Colonic mucosa (tissue), 4 donors: ENCODE measurements around the gene PPP2R5A. TPM values are rescaled to one million over a fixed set of nuclear protein-coding genes. Genes with fewer than 3 reads are reported as not detected.
A peak's percentile ranks its signal among the peaks of the same experiment; 100 is the strongest.

Experiments used
- DNase-seq: peaks from one replicate; pipeline ENCODE4 v3.0.0-alpha.2; 2020
- H3K27ac ChIP-seq: fragments of 200-600 bp; one replicate; pipeline ENCODE4 v1.8.0; 2021
- H3K27me3 ChIP-seq: fragments of 200-600 bp; one replicate; pipeline ENCODE4 v1.8.0; 2021
- H3K36me3 ChIP-seq: fragments of 200-600 bp; one replicate; pipeline ENCODE4 v1.8.0; 2021
- H3K4me1 ChIP-seq: fragments of 200-600 bp; one replicate; pipeline ENCODE4 v1.8.0; 2021; ENCODE audit warnings: mild to moderate bottlenecking
- H3K4me3 ChIP-seq: fragments of 200-600 bp; one replicate; pipeline ENCODE4 v1.8.0; 2021
- H3K9ac ChIP-seq, 2 donors: one replicate each; pipeline ENCODE4 v1.7.0; 2013; ENCODE audit warnings: control low read depth in 2 of 2, low read depth in 2 of 2, low read length in 2 of 2
- H3K9me3 ChIP-seq: fragments of 200-600 bp; one replicate; pipeline ENCODE4 v1.8.0; 2021
- CTCF ChIP-seq: fragments of 200-600 bp; IDR thresholded peaks from one replicate; pipeline ENCODE4 v1.8.0; 2022; ENCODE audit warnings: antibody characterized with exemption, mild to moderate bottlenecking
- intact Hi-C: fragments of 100-400 bp; cut with DNase I; formaldehyde crosslinking; loops from one replicate; pipeline ENCODE4 v1.14.1; 2022
- total RNA-seq, 2 donors: library from RNA; stranded (reverse); fragmentation: NEBNext Ultra II Directional in 1 of 2; extraction: Animal tissue kit (Norgen Biotek cat#: 25700) in 1 of 2; gene quantifications; one replicate each; pipeline ENCODE4 v1.2.1, GENCODE V29; 2021
- donor health status: healthy.
- donor health status: DM: no; HTN: no; CAD: no.
- donor health status: DM: no; HTN: no; CAD: no.

PPP2R5A gene
- total RNA-seq: 10 to 100 TPM; 62.4 to 78.2 TPM

- Histone ChIP-seq H3K4me3 (peak within 1 kb of the TSS; percentile 85), H3K36me3 (no peaks in the 10 kb centered on the region), H3K27me3 (no peaks in the 10 kb centered on the region), H3K4me1 (peaks cover 20% of the 10 kb centered on the region), H3K9ac (peak within 1 kb of the TSS; percentile 98 to 99), H3K27ac (peak within 1 kb of the TSS; percentile 99), H3K9me3 (no peaks in the 10 kb centered on the region)
- intact Hi-C loops: loop anchor here (5.0 kb wide), 1 partner anchor 53 kb away; no protein-coding TSS in a partner anchor
- TF ChIP-seq CTCF: no peak
- DNase-seq: peak; percentile 99
Measured at GRCh38 chr1:212284744-212285684, at the start of gene PPP2R5A. Gene PPP2R5A (plus strand): TSS chr1:212285410. CDS start chr1:212286111, 701 bp downstream.

GRCh38 chr1:212235857-212236256 lies 49.4 kb upstream of the PPP2R5A start:
- Histone ChIP-seq H3K4me1 (peaks cover 8% of the 10 kb centered on the region), H3K27me3 (no peaks in the 10 kb centered on the region), H3K36me3 (no peaks in the 10 kb centered on the region), H3K9me3 (no peaks in the 10 kb centered on the region), H3K9ac (peak overlapping the region in 1 of 2 donors; percentile 3), H3K27ac (peak overlapping the region; percentile 73), H3K4me3 (no peak overlapping the region)
- no peak for TF ChIP-seq CTCF
- intact Hi-C loops: no loop called here
- peak; percentile 86 for DNase-seq

GRCh38 chr1:212236664-212237220 lies 48.5 kb upstream of the PPP2R5A start:
- DNase-seq: no peak
- Histone ChIP-seq H3K4me1 (peaks cover 8% of the 10 kb centered on the region), H3K36me3 (no peaks in the 10 kb centered on the region), H3K4me3 (no peak overlapping the region), H3K27me3 (no peaks in the 10 kb centered on the region), H3K27ac (peak overlapping the region; percentile 73), H3K9ac (peak overlapping the region in 1 of 2 donors; percentile 3), H3K9me3 (no peaks in the 10 kb centered on the region)
- no peak for TF ChIP-seq CTCF
- intact Hi-C loops: no loop called here

- Histone ChIP-seq H3K27ac (peak overlapping the region; percentile 3), H3K4me3 (no peak overlapping the region)
- DNase-seq: peak; percentile 56
Measured at GRCh38 chr1:212237651-212238050, 47.6 kb upstream of the PPP2R5A start.

More at GRCh38 chr1:212237651-212238050, 47.6 kb upstream of the PPP2R5A start:
- no peaks in the 10 kb centered on the region for H3K27me3 ChIP-seq
- no peak overlapping the region for H3K9ac ChIP-seq
- no peaks in the 10 kb centered on the region for H3K36me3 ChIP-seq
- no peaks in the 10 kb centered on the region for H3K9me3 ChIP-seq
- TF ChIP-seq CTCF: no peak
- H3K4me1 ChIP-seq: peaks cover 8% of the 10 kb centered on the region
- intact Hi-C loops: no loop called here
